GM23248 (cell line): ENCODE measurements around the gene PTPRD. TPM values are rescaled to one million over a fixed set of nuclear protein-coding genes. Genes with fewer than 3 reads are reported as not detected.

ENCODE experiments used
- DNase-seq: peaks from one replicate; pipeline ENCODE4 v3.0.0-alpha.2; 2015
- H2AFZ ChIP-seq: fragments of 200-600 bp; sonication (generic); 2 replicates; pipeline ENCODE4 v1.6.1; 2016; ENCODE audit warnings: antibody characterized with exemption
- H3F3A ChIP-seq: fragments of 200-600 bp; sonication (generic); 2 replicates; pipeline ENCODE4 v1.6.1; 2016; ENCODE audit warnings: mild to moderate bottlenecking, antibody characterized with exemption, mixed run types; ENCODE audit not compliant: insufficient read depth
- H3K27ac ChIP-seq: fragments of 200-600 bp; sonication (generic); 2 replicates; pipeline ENCODE4 v1.5.1; 2016; ENCODE audit warnings: mild to moderate bottlenecking
- H3K27me3 ChIP-seq: fragments of 200-600 bp; sonication (generic); replicated peaks from 2 replicates; pipeline ENCODE4 v1.6.1; 2016; ENCODE audit warnings: mild to moderate bottlenecking; ENCODE audit not compliant: insufficient read depth
- H3K36me3 ChIP-seq: fragments of 200-600 bp; sonication (generic); 2 replicates; pipeline ENCODE4 v1.6.1; 2016; ENCODE audit warnings: low read depth, mild to moderate bottlenecking
- H3K4me1 ChIP-seq: fragments of 200-600 bp; sonication (generic); 2 replicates; pipeline ENCODE4 v1.6.1; 2016; ENCODE audit warnings: mild to moderate bottlenecking; ENCODE audit not compliant: insufficient read depth
- H3K4me2 ChIP-seq: fragments of 200-600 bp; sonication (generic); one replicate; pipeline ENCODE4 v1.6.1; 2016; ENCODE audit warnings: mild to moderate bottlenecking; ENCODE audit not compliant: unreplicated experiment
- H3K4me3 ChIP-seq: fragments of 200-600 bp; sonication (generic); 2 replicates; pipeline ENCODE4 v1.5.1; 2016; ENCODE audit warnings: mild to moderate bottlenecking
- H3K79me2 ChIP-seq: fragments of 200-600 bp; sonication (generic); 2 replicates; pipeline ENCODE4 v1.6.1; 2016; ENCODE audit warnings: mild to moderate bottlenecking; ENCODE audit not compliant: insufficient read depth
- H3K9ac ChIP-seq: fragments of 200-600 bp; sonication (generic); 2 replicates; pipeline ENCODE4 v1.6.1; 2016; ENCODE audit warnings: mild to moderate bottlenecking
- H3K9me2 ChIP-seq: fragments of 200-600 bp; sonication (generic); 2 replicates; pipeline ENCODE4 v1.6.1; 2016; ENCODE audit warnings: mixed run types, mild to moderate bottlenecking, moderate library complexity; ENCODE audit not compliant: insufficient read depth
- H3K9me3 ChIP-seq: fragments of 200-600 bp; sonication (generic); one replicate; pipeline ENCODE4 v1.6.1; 2017; ENCODE audit warnings: low read depth
- H4K20me1 ChIP-seq: fragments of 200-600 bp; sonication (generic); 2 replicates; pipeline ENCODE4 v1.6.0; 2016; ENCODE audit not compliant: insufficient read depth
- EZH2 ChIP-seq: fragments of 200-600 bp; sonication (generic); IDR thresholded peaks from 2 replicates; pipeline ENCODE4 v1.6.1; 2018; ENCODE audit warnings: antibody characterized with exemption, mild to moderate bottlenecking; ENCODE audit not compliant: insufficient read depth, poor library complexity, severe bottlenecking
- EZH2phosphoT487 ChIP-seq: fragments of 200-600 bp; sonication (generic); IDR thresholded peaks from 2 replicates; pipeline ENCODE4 v1.6.1; 2018; ENCODE audit warnings: antibody characterized with exemption, moderate library complexity, mild to moderate bottlenecking, low read depth; ENCODE audit not compliant: insufficient read depth
- WGBS, 2 experiments: methylation state at CpG; one replicate each; pipeline ENCODE4 v1.1.6; 2015 to 2017; ENCODE audit warnings: low lambda C conversion rate in 2 of 2, low coverage in 1 of 2; ENCODE audit errors: missing lambda C conversion rate in 2 of 2; 5-methylcytosine and 5-hydroxymethylcytosine counted together
- in situ Hi-C: fragments of 300-500 bp; cut with MboI; formaldehyde crosslinking; loops from 2 replicates; pipeline ENCODE4 v1.15.0; 2020
- polyA plus RNA-seq: library from polyadenylated mRNA; unstranded; fragments of >200 nt; fragmentation: Nextera tagmentation; extraction: Ambion mirVana; gene quantifications from 2 replicates; pipeline ENCODE4 v1.2.1, GENCODE V29; 2016
- total RNA-seq: library from RNA; depleted of rRNA; stranded (reverse); fragments of >200 nt; shearing (Covaris generic); gene quantifications from 2 replicates; pipeline ENCODE4 v1.2.3, GENCODE V29; 2014

Gene PTPRD
- total and polyA plus RNA-seq, 2 experiments from 2014 or later: 0.05 TPM; not detected in 1

- no peaks in the 10 kb centered on the region for H4K20me1 ChIP-seq
- H3F3A ChIP-seq: no peaks in the 10 kb centered on the region
- H3K9me3 ChIP-seq: no peaks in the 10 kb centered on the region
- no peak overlapping the region for H3K4me3 ChIP-seq
- H3K27me3 ChIP-seq: no peaks in the 10 kb centered on the region
- no peaks in the 10 kb centered on the region for H3K9me2 ChIP-seq
- no peaks in the 10 kb centered on the region for H3K4me1 ChIP-seq
- no peak for DNase-seq
- H3K9ac ChIP-seq: no peak overlapping the region
- no peak overlapping the region for H3K4me2 ChIP-seq
- no peaks in the 10 kb centered on the region for H3K36me3 ChIP-seq
- in situ Hi-C loops: no loop called here
- H2AFZ ChIP-seq: no peak overlapping the region
- no peaks in the 10 kb centered on the region for H3K79me2 ChIP-seq
- no peak for TF ChIP-seq EZH2phosphoT487
- no peak for TF ChIP-seq EZH2
- WGBS, 2 experiments: 8% methylated on average over 2 of the region's 2 CpGs
- H3K27ac ChIP-seq: no peak overlapping the region
Observed at GRCh38 chr9:8349376-8349775, 2263.4 kb downstream of the PTPRD start.

- no peaks in the 10 kb centered on the region for H4K20me1 ChIP-seq
- H3K79me2 ChIP-seq: no peaks in the 10 kb centered on the region
- no peaks in the 10 kb centered on the region for H3K9me3 ChIP-seq
- no peaks in the 10 kb centered on the region for H3F3A ChIP-seq
- no peaks in the 10 kb centered on the region for H3K27me3 ChIP-seq
- H3K9ac ChIP-seq: no peak overlapping the region
- no peaks in the 10 kb centered on the region for H3K4me1 ChIP-seq
- no peak for DNase-seq
- WGBS, 2 experiments: 11 to 18% methylated on average over 4 of the region's 4 CpGs
- no peaks in the 10 kb centered on the region for H3K36me3 ChIP-seq
- in situ Hi-C loops: no loop called here
- H3K4me2 ChIP-seq: no peak overlapping the region
- H3K27ac ChIP-seq: no peak overlapping the region
- H3K9me2 ChIP-seq: no peaks in the 10 kb centered on the region
- H3K4me3 ChIP-seq: no peak overlapping the region
- no peak overlapping the region for H2AFZ ChIP-seq
- TF ChIP-seq EZH2phosphoT487 (no peak), EZH2 (no peak)
Observed at GRCh38 chr9:8348756-8349155, 2264.0 kb downstream of the PTPRD start.

- DNase-seq: no peak
- no peak overlapping the region for H3K4me2 ChIP-seq
- H3K79me2 ChIP-seq: no peaks in the 10 kb centered on the region
- H3K9me3 ChIP-seq: no peaks in the 10 kb centered on the region
- TF ChIP-seq EZH2phosphoT487 (no peak), EZH2 (no peak)
- H3K36me3 ChIP-seq: no peaks in the 10 kb centered on the region
- in situ Hi-C loops: no loop called here
- H3K4me1 ChIP-seq: no peaks in the 10 kb centered on the region
- H4K20me1 ChIP-seq: no peaks in the 10 kb centered on the region
- no peak overlapping the region for H3K27ac ChIP-seq
- WGBS, 2 experiments: 40 to 41% methylated on average over 4 of the region's 4 CpGs
- H3K27me3 ChIP-seq: no peaks in the 10 kb centered on the region
- H2AFZ ChIP-seq: no peak overlapping the region
- no peak overlapping the region for H3K4me3 ChIP-seq
- no peaks in the 10 kb centered on the region for H3F3A ChIP-seq
- no peaks in the 10 kb centered on the region for H3K9me2 ChIP-seq
- no peak overlapping the region for H3K9ac ChIP-seq
Observed at GRCh38 chr9:8346296-8346695, 2266.5 kb downstream of the PTPRD start.

GRCh38 chr9:8338767-8339510 is 2273.9 kb downstream of the PTPRD start:
- H3K9ac ChIP-seq: no peak overlapping the region
- 3 to 8% methylated on average over 5 of the region's 5 CpGs for WGBS, 2 experiments
- no peak overlapping the region for H2AFZ ChIP-seq
- H3K4me3 ChIP-seq: no peak overlapping the region
- H3K27me3 ChIP-seq: no peaks in the 10 kb centered on the region
- H3K36me3 ChIP-seq: no peaks in the 10 kb centered on the region
- H3F3A ChIP-seq: no peaks in the 10 kb centered on the region
- no peak for DNase-seq
- H3K79me2 ChIP-seq: no peaks in the 10 kb centered on the region
- no peaks in the 10 kb centered on the region for H3K9me2 ChIP-seq
- H3K9me3 ChIP-seq: no peaks in the 10 kb centered on the region
- TF ChIP-seq EZH2: no peak
- no peak for TF ChIP-seq EZH2phosphoT487
- no peaks in the 10 kb centered on the region for H3K4me1 ChIP-seq
- no peak overlapping the region for H3K27ac ChIP-seq
- H3K4me2 ChIP-seq: no peak overlapping the region
- no peaks in the 10 kb centered on the region for H4K20me1 ChIP-seq
- in situ Hi-C loops: no loop called here
